NAMALWA (cell line): ENCODE measurements around the gene DECR2.
"Not testable (repeated sequence)": the region's sequence is repeated elsewhere in the genome, so short reads cannot be mapped to it uniquely, and the experiment has no call there.

Experiments used
- DNase-seq: peaks from one replicate; pipeline ENCODE4 v3.0.0-alpha.2; 2015; ENCODE audit warnings: low spot score

DECR2 gene

GRCh38 chr16:366476-366875 is 35.2 kb upstream of the DECR2 start:
- no peak for DNase-seq

- no peak for DNase-seq
Observed at GRCh38 chr16:367333-367903, 34.3 kb upstream of the DECR2 start.

- no peak for DNase-seq
Observed at GRCh38 chr16:368388-369158, 33.1 kb upstream of the DECR2 start.

- no peak for DNase-seq
Observed at GRCh38 chr16:369275-369865, 32.3 kb upstream of the DECR2 start.

GRCh38 chr16:369866-370436 is 31.7 kb upstream of the DECR2 start:
- DNase-seq: no peak

- peak; percentile 96 for DNase-seq
Observed at GRCh38 chr16:370443-370842, 31.2 kb upstream of the DECR2 start, which contains the start of gene MRPL28. TSS of gene MRPL28 (minus strand) at chr16:370538. CDS start at chr16:370218, 320 bp downstream.

- no peak for DNase-seq
Observed at GRCh38 chr16:370979-371514, 30.6 kb upstream of the DECR2 start.

GRCh38 chr16:371515-372301 is 30.0 kb upstream of the DECR2 start:
- peak; percentile 46 for DNase-seq

GRCh38 chr16:372302-372983 is 29.2 kb upstream of the DECR2 start:
- no peak for DNase-seq

GRCh38 chr16:373020-373598 is 28.6 kb upstream of the DECR2 start:
- no peak for DNase-seq

- DNase-seq: no peak
Observed at GRCh38 chr16:373848-374615, 27.7 kb upstream of the DECR2 start.

GRCh38 chr16:374616-374926 is 27.1 kb upstream of the DECR2 start:
- no peak for DNase-seq

- no peak for DNase-seq
Observed at GRCh38 chr16:375212-375611, 26.5 kb upstream of the DECR2 start.

GRCh38 chr16:375927-376816 is 25.5 kb upstream of the DECR2 start:
- no peak for DNase-seq

GRCh38 chr16:376817-377418 is 24.8 kb upstream of the DECR2 start:
- no peak for DNase-seq

GRCh38 chr16:377419-377951 is 24.2 kb upstream of the DECR2 start:
- no peak for DNase-seq

GRCh38 chr16:378113-378820 is 23.4 kb upstream of the DECR2 start:
- DNase-seq: not testable (repeated sequence)

- no peak for DNase-seq
Observed at GRCh38 chr16:378821-379182, 22.9 kb upstream of the DECR2 start.
